Neural cell (in vitro differentiated cells): ENCODE measurements around the gene SPATA32. TPM values are rescaled to one million over a fixed set of nuclear protein-coding genes. Genes with fewer than 3 reads are reported as not detected.

Experiments used
- H2AFZ ChIP-seq: fragments of 200-600, 300-800 bp; sonication (generic), shearing (Covaris generic); 2 replicates; pipeline ENCODE4 v1.6.0; 2014; ENCODE audit warnings: low read depth, mild to moderate bottlenecking, antibody characterized with exemption, low read length, moderate library complexity
- H3F3A ChIP-seq: fragments of 200-600 bp; shearing (Covaris generic); 2 replicates; pipeline ENCODE4 v1.6.1; 2016; ENCODE audit warnings: mild to moderate bottlenecking, moderate library complexity, mixed read lengths, antibody characterized with exemption, low read length; ENCODE audit not compliant: insufficient read depth, poor library complexity, severe bottlenecking
- H3K27ac ChIP-seq: fragments of 200-600, 300-800 bp; sonication (generic), shearing (Covaris generic); 2 replicates; pipeline ENCODE4 v1.5.1; 2014; ENCODE audit warnings: mild to moderate bottlenecking, low read length, moderate library complexity
- H3K27me3 ChIP-seq: fragments of 300-800, 200-600 bp; sonication (generic), shearing (Covaris generic); 2 replicates; pipeline ENCODE4 v1.6.0; 2014; ENCODE audit warnings: mild to moderate bottlenecking, low read depth, low read length, moderate library complexity; ENCODE audit not compliant: insufficient read depth
- H3K36me3 ChIP-seq: fragments of 300-800, 200-600 bp; sonication (generic), shearing (Covaris generic); 2 replicates; pipeline ENCODE4 v1.5.1; 2014; ENCODE audit warnings: mild to moderate bottlenecking, antibody characterized with exemption, low read length, moderate library complexity; ENCODE audit not compliant: insufficient read depth
- H3K4me2 ChIP-seq: fragments of 300-800, 200-600 bp; sonication (generic), shearing (Covaris generic); 2 replicates; pipeline ENCODE4 v1.6.0; 2014; ENCODE audit warnings: mild to moderate bottlenecking, low read length
- H3K4me3 ChIP-seq: fragments of 300-800, 200-600 bp; sonication (generic), shearing (Covaris generic); 2 replicates; pipeline ENCODE4 v1.5.1; 2014; ENCODE audit warnings: mild to moderate bottlenecking, low read length, moderate library complexity
- H3K79me2 ChIP-seq: fragments of 200-600 bp; shearing (Covaris generic); replicated peaks from 2 replicates; pipeline ENCODE4 v1.6.0; 2014; ENCODE audit warnings: mild to moderate bottlenecking, low read length, moderate library complexity; ENCODE audit not compliant: insufficient read depth
- H3K9ac ChIP-seq: fragments of 300-800, 200-600 bp; sonication (generic), shearing (Covaris generic); 2 replicates; pipeline ENCODE4 v1.6.1; 2016; ENCODE audit warnings: mild to moderate bottlenecking, low read length, mixed read lengths
- H3K9me2 ChIP-seq: fragments of 200-600 bp; shearing (Covaris generic); 2 replicates; pipeline ENCODE4 v1.6.1; 2016; ENCODE audit warnings: mild to moderate bottlenecking, low read length, mixed read lengths; ENCODE audit not compliant: insufficient read depth
- H3K9me3 ChIP-seq: fragments of 200-600, 300-800 bp; sonication (generic), shearing (Covaris generic); 2 replicates; pipeline ENCODE4 v1.6.1; 2016; ENCODE audit warnings: mild to moderate bottlenecking, mixed run types, low read length, moderate library complexity, mixed read lengths
- H4K20me1 ChIP-seq: fragments of 200-600 bp; shearing (Covaris generic); 2 replicates; pipeline ENCODE4 v1.6.1; 2016; ENCODE audit warnings: mild to moderate bottlenecking, mixed run types; ENCODE audit not compliant: insufficient read depth
- CTCF ChIP-seq: fragments of 450-650 bp; IDR thresholded peaks from 2 replicates; pipeline ENCODE4 v1.5.1; 2014; ENCODE audit warnings: antibody characterized with exemption, mild to moderate bottlenecking, moderate library complexity; ENCODE audit not compliant: poor library complexity, severe bottlenecking
- EP300 ChIP-seq: fragments of 450-650 bp; conservative IDR thresholded peaks from 2 replicates; pipeline ENCODE4 v1.6.1; 2014; ENCODE audit warnings: antibody characterized with exemption, mild to moderate bottlenecking, moderate library complexity; ENCODE audit not compliant: poor library complexity, severe bottlenecking
- EZH2 ChIP-seq: fragments of 200-600, 300-800 bp; shearing (Covaris generic), sonication (generic); IDR thresholded peaks from 2 replicates; pipeline ENCODE4 v1.6.1; 2014; ENCODE audit warnings: antibody characterized with exemption, low read length, borderline replicate concordance, mild to moderate bottlenecking; ENCODE audit not compliant: insufficient read depth, poor library complexity, severe bottlenecking
- MXI1 ChIP-seq: fragments of 450-650 bp; conservative IDR thresholded peaks from 2 replicates; pipeline ENCODE4 v1.6.1; 2014; ENCODE audit warnings: antibody characterized with exemption, mild to moderate bottlenecking; ENCODE audit not compliant: poor library complexity, severe bottlenecking
- POLR2AphosphoS5 ChIP-seq: IDR thresholded peaks from 2 replicates; pipeline ENCODE4 v1.6.1; 2012
- RAD21 ChIP-seq: fragments of 450-650 bp; conservative IDR thresholded peaks from 2 replicates; pipeline ENCODE4 v1.6.1; 2014; ENCODE audit warnings: antibody characterized with exemption, mild to moderate bottlenecking, moderate library complexity
- REST ChIP-seq: IDR thresholded peaks from 2 replicates; pipeline ENCODE4 v1.6.1; 2012; ENCODE audit warnings: borderline replicate concordance
- SMC3 ChIP-seq: fragments of 450-650 bp; conservative IDR thresholded peaks from 2 replicates; pipeline ENCODE4 v1.6.1; 2014; ENCODE audit warnings: antibody characterized with exemption, mild to moderate bottlenecking, moderate library complexity; ENCODE audit not compliant: poor library complexity
- TAF1 ChIP-seq: IDR thresholded peaks from 2 replicates; pipeline ENCODE4 v1.6.1; 2012; ENCODE audit warnings: low read depth
- polyA plus RNA-seq: library from polyadenylated mRNA; depleted of rRNA; stranded (reverse); fragments of >200 nt; gene quantifications from 2 replicates; pipeline ENCODE4 v1.2.3, GENCODE V29; 2014

Gene SPATA32
- polyA plus RNA-seq, 1 donor from 2014 or later, result not detected

- no peaks in the 10 kb centered on the region for H4K20me1 ChIP-seq
- no peak for TF ChIP-seq REST
- TF ChIP-seq TAF1, result no peak
- no peak for TF ChIP-seq POLR2AphosphoS5
- TF ChIP-seq SMC3, result no peak
- no peak for TF ChIP-seq RAD21
- TF ChIP-seq MXI1, result no peak
- TF ChIP-seq EP300, result no peak
- TF ChIP-seq CTCF, result no peak
- no peak for TF ChIP-seq EZH2
- H3K4me2 ChIP-seq, result no peak overlapping the region
Measured at GRCh38 chr17:45274033-45274432, 12.1 kb upstream of the SPATA32 start.

DNA sequence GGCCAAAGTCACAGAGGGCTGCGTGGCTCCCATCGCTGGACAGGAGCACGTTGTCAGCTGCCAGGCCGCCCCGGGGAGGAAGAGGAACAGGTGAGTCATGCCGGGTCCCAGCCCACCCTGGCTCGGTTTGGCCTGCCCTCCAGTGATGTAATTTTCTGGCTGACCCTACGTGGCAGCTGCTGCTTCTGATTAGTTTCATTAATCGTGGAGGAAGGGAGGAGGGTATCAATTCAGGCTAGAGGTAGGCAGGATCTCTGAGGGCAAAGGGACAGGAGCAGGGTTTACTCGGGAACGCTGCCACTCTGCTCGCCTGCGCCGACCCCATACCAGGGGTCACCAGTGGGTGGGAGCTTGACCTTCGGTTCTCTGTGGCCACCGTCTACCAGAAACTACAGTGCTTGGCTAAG is 11.7 kb upstream of the SPATA32 start:
- Histone ChIP-seq H3K36me3 (no peaks in the 10 kb centered on the region), H2AFZ (no peak overlapping the region), H4K20me1 (no peaks in the 10 kb centered on the region), H3K27ac (no peak overlapping the region), H3F3A (peaks cover 4% of the 10 kb centered on the region), H3K4me3 (no peak overlapping the region), H3K9me3 (no peaks in the 10 kb centered on the region), H3K4me2 (no peak overlapping the region), H3K27me3 (no peaks in the 10 kb centered on the region), H3K9me2 (no peaks in the 10 kb centered on the region), H3K79me2 (no peaks in the 10 kb centered on the region), H3K9ac (no peak overlapping the region)
- TF ChIP-seq EP300 (no peak), CTCF (no peak), TAF1 (no peak), POLR2AphosphoS5 (no peak), REST (no peak), RAD21 (no peak), SMC3 (no peak), MXI1 (no peak), EZH2 (no peak)

More at GRCh38 chr17:45274033-45274432, 12.1 kb upstream of the SPATA32 start:
- Histone ChIP-seq H3K9me2 (no peaks in the 10 kb centered on the region), H3K4me3 (no peak overlapping the region), H3F3A (peaks cover 4% of the 10 kb centered on the region), H3K79me2 (no peaks in the 10 kb centered on the region), H3K27me3 (no peaks in the 10 kb centered on the region), H3K9ac (no peak overlapping the region), H3K9me3 (no peaks in the 10 kb centered on the region), H2AFZ (no peak overlapping the region), H3K36me3 (no peaks in the 10 kb centered on the region), H3K27ac (no peak overlapping the region)
